ENCODE data around the gene AQP10. TPM values are rescaled to one million over a fixed set of nuclear protein-coding genes. Genes with fewer than 3 reads are reported as not detected.
"Not testable (repeated sequence)": the region's sequence is repeated elsewhere in the genome, so short reads cannot be mapped to it uniquely, and the experiment has no call there.

AQP10 gene
- total RNA-seq, 1 donor from 2014 or later, result not detected

- ATAC-seq, result peak; percentile 35
- DNase-seq (ENCODE audit: low spot score), result no peak
Measured at GRCh38 chr1:154342836-154343472, 22.1 kb downstream of the AQP10 start.

GRCh38 chr1:154344977-154345837 lies 24.3 kb downstream of the AQP10 start:
- DNase-seq (ENCODE audit: low spot score) (no peak), ATAC-seq (peak; percentile 13)

- no peak for ATAC-seq
- DNase-seq (ENCODE audit: low spot score), result no peak
Measured at GRCh38 chr1:154346276-154346917, 25.5 kb downstream of the AQP10 start.

GRCh38 chr1:154347961-154348360 lies 27.1 kb downstream of the AQP10 start:
- DNase-seq (ENCODE audit: low spot score) (no peak), ATAC-seq (no peak)

GRCh38 chr1:154348429-154349076 lies 27.7 kb downstream of the AQP10 start:
- ATAC-seq (peak; percentile 9), DNase-seq (ENCODE audit: low spot score) (no peak)

DNA sequence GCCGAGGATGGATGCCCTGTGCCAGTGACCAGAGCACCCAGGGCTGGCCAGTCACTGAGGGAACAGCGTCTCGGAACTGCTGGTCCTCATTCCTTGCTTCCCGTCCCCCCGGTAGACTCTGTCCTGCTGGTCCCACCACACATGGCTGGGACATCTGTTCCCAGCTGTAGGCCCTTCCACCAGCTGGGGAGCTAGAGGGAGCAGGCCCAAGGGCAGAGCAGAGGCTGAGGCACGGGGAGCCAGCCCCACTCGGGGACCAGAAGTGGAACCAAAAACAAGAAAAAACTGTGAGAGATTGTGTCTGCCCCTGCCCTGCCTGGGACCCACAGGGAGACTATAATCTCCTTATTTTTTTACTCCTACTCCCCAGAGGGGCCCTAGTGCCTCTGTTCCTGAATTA lies 28.2 kb downstream of the AQP10 start:
- ATAC-seq (no peak), DNase-seq (ENCODE audit: low spot score) (no peak)

DNA sequence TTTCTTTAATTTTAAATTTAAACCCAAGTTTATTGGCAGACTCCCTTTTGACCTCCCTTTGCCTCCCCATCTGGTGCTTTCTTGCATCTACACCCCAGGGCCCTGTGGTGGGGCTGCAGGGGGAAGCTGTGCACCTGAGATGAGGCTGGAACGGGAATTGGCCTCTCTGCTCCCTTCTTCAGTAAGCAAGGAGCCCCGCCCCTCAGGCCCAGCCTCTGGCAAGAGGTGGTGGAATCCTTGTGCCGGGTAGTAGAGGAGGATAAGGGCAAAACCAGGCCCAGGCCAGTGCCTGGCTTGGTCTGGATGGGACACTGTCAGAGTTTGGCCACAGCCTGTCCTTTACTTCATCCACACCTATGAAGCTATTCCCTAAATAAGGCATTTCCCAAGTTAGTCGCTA lies 29.5 kb downstream of the AQP10 start:
- ATAC-seq (no peak), DNase-seq (ENCODE audit: low spot score) (no peak)

DNA sequence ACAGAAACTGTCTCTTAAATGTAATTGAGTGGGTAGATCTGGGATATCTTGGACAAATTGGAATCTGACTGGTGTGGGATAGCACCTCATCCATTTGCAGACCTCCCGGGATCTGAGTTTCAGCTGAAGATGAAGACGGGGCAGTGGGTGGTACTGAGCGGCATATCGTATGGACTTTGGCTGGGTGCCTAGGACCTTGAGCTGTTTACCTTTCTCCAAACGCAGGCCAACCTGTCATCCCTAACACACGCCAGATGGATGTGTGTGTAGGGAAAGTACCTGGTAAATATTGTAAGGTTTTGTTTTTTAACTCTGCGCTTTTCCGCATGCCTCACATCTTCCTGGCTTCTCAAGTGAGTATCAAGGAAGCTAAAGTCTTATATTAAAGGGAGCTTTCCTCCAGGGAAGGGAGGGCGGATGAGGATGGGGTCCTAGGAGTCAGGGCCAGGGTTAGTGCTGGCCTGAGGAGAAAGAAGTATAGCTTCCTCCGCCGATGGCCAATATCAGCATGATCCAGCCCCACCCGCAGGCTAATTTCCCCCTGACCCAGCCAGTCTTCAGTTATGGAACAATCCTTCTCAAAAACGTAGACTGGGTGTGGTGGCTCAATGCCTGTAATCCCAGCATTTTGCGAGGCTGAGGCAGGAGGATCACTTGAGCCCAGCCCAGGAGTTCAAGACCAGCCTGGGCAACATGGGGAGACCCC lies 30.6 kb downstream of the AQP10 start:
- ATAC-seq (no peak), DNase-seq (ENCODE audit: low spot score) (no peak)

DNA sequence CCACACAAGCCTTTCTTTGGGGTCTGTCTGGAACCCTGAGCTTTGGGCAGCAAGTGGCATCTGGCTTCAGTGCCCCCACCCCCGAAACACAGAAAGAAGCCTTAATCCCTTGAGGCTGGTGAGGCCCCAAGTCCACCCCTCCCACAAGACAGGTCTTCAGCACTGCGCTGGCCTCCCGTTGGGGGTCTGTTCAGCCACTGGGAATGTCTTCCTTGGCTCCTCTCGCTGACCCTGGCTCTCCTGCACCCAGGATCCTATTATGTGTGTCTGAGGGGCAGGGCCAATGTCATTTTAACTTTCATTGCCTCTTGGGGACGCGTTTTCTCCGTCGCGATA lies 31.3 kb downstream of the AQP10 start:
- no peak for DNase-seq (ENCODE audit: low spot score)
- no peak for ATAC-seq

GRCh38 chr1:154352581-154353459 lies 31.9 kb downstream of the AQP10 start:
- peak; percentile 66 for ATAC-seq
- DNase-seq (ENCODE audit: low spot score), result peak; percentile 68

- DNase-seq (ENCODE audit: low spot score) (peak; percentile 67), ATAC-seq (peak; percentile 74)
Measured at GRCh38 chr1:154353460-154353904, 32.6 kb downstream of the AQP10 start.

DNA sequence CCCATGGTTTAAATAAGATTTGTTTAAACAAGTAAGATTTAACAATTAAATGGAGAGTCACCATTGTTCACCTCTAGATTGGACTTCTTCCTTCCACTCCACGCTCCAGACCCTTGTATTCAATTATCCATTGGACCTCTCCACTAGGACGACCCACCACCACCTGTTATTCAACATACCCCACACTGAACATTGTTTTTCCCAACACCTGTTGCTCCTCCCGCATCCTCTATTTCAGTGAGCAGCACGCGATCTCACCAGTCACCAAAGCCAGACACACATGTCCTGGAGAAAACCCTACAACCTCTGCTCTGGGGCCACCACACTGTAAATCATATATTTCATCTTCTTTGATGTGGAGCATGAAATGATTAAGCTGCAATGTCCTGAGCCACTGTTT lies 33.1 kb downstream of the AQP10 start:
- ATAC-seq (no peak), DNase-seq (ENCODE audit: low spot score) (no peak)

GRCh38 chr1:154358519-154358918 lies 37.6 kb downstream of the AQP10 start:
- DNase-seq (ENCODE audit: low spot score), result no peak
- ATAC-seq, result no peak

DNA sequence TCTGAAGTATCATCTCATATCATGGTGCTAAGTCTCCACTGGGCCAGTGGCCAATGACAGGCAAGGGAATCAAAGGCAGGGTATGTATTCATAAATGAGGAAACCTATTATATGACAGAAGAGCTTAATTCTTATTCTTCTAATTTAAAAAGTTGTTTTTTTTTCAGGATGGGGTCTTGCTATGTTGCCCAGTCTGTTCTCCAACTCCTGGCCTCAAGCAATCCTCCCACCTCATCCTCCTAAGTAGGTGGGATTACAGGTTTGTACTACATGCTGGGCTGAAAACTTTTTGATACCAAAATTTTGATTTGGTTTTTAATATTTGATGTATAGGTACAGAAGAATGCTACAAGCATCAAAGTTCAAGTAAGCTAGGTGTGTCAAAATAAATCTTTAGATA lies 39.4 kb downstream of the AQP10 start:
- ATAC-seq, result no peak
- no peak for DNase-seq (ENCODE audit: low spot score)

GRCh38 chr1:154360881-154361280 lies 40.0 kb downstream of the AQP10 start:
- not testable (repeated sequence) for ATAC-seq; DNase-seq (ENCODE audit: low spot score)

- DNase-seq (ENCODE audit: low spot score) (no peak), ATAC-seq (no peak)
Measured at GRCh38 chr1:154361357-154361756, 40.5 kb downstream of the AQP10 start.

DNA sequence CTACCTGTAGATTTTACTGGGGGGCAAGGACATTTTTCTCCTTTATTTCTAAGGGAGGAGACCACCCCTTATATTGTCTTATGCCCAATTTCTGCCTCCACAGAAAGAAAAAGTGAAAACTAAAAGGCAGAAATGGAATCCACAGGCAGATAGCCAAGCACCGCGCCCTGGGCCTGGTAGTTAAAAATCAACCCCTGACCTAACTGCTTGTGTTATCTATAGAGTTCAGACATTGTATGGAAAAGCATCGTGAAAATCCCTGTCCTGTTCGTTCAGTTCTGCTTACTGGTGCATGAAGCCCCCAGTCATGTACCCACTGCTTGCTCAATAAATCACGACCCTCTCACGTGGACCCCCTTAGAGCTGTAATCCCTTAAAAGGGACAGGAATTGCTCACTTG lies 50.5 kb downstream of the AQP10 start:
- ATAC-seq (no peak), DNase-seq (ENCODE audit: low spot score) (no peak)

DNA sequence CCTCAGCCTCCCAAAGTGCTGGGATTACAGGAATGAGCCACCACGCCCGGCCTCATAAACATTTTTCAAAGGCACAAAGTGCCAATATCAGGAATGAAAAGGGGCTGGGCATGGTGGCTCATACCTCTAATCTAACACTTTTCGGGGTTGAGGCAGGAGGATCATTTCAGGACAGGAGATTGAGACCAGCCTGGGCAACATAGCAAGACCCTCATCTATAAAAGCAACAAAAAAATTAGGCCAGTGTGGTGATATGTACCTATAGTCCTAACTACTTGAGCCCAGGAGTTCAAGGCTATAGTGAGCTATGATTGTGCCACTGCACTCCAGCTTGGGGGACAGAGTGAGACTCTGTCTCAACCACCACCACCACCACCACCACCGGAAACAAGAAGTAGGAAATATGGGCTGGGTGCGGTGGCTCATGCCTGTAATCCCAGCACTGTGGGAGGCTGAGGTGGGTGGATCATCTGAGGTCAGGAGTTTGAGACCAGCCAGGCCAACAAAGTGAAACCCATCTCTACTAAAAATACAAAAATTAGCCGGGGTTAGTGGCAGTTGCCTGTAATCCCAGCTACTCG lies 53.0 kb downstream of the AQP10 start:
- ATAC-seq; DNase-seq (ENCODE audit: low spot score): not testable (repeated sequence)
